Lung (tissue), 16 donors: ENCODE measurements around the gene INSC. TPM values are rescaled to one million over a fixed set of nuclear protein-coding genes. Genes with fewer than 3 reads are reported as not detected.
"Not testable (repeated sequence)": the region's sequence is repeated elsewhere in the genome, so short reads cannot be mapped to it uniquely, and the experiment has no call there.

Experiments
- ATAC-seq: fragments of 200-7000 bp; cut with Tn5 transposase; one replicate; pipeline ENCODE4 v1.9.1; 2020; ENCODE audit warnings: moderate number of reproducible peaks; ENCODE audit not compliant: insufficient read depth, low FRiP score
- DNase-seq, 3 donors: peaks; one replicate each; pipeline ENCODE4 v3.0.0-alpha.2; 2013 to 2017
- H3K27ac ChIP-seq, 2 donors: one replicate each; pipeline ENCODE4 v1.5.1; 2013; ENCODE audit warnings: mild to moderate bottlenecking in 2 of 2, moderate library complexity in 2 of 2, control low read depth in 1 of 2, inconsistent platforms in 1 of 2, low read depth in 1 of 2, low read length in 1 of 2
- H3K27me3 ChIP-seq, 3 donors: one replicate each; pipeline ENCODE4 v1.5.1; 2013; ENCODE audit warnings: low read length in 2 of 3; ENCODE audit not compliant: control insufficient read depth in 3 of 3, insufficient read depth in 3 of 3
- H3K36me3 ChIP-seq, 4 donors: one replicate each; pipeline ENCODE4 v1.5.1; 2013; ENCODE audit warnings: low read length in 4 of 4, mild to moderate bottlenecking in 1 of 4, moderate library complexity in 1 of 4; ENCODE audit not compliant: control insufficient read depth in 4 of 4, insufficient read depth in 4 of 4
- H3K4me1 ChIP-seq, 5 donors: one replicate each; pipeline ENCODE4 v1.5.1; 2013; ENCODE audit warnings: low read length in 5 of 5, mild to moderate bottlenecking in 2 of 5, moderate library complexity in 1 of 5; ENCODE audit not compliant: control insufficient read depth in 5 of 5, insufficient read depth in 5 of 5
- H3K4me3 ChIP-seq: one replicate; pipeline ENCODE4 v1.5.1; 2013; ENCODE audit warnings: mild to moderate bottlenecking, control low read depth, moderate library complexity
- H3K9ac ChIP-seq, 2 donors: one replicate each; pipeline ENCODE4 v1.5.1; 2013; ENCODE audit warnings: low read length in 2 of 2, control low read depth in 1 of 2; ENCODE audit not compliant: insufficient read depth in 1 of 2
- H3K9me3 ChIP-seq, 4 donors: one replicate each; pipeline ENCODE4 v1.5.1; 2013; ENCODE audit warnings: low read length in 3 of 4, mild to moderate bottlenecking in 1 of 4, moderate library complexity in 1 of 4; ENCODE audit not compliant: control insufficient read depth in 4 of 4, insufficient read depth in 3 of 4
- CTCF ChIP-seq: IDR thresholded peaks from 2 replicates; pipeline ENCODE4 v1.5.1; 2012; ENCODE audit warnings: mild to moderate bottlenecking; ENCODE audit errors: control extremely low read depth, extremely low read depth
- WGBS, 2 donors: extraction: QIAGEN DNeasy Blood & Tissue Kit; methylation state at CpG; one replicate each; pipeline ENCODE4 v1.1.7; 2013; 5-methylcytosine and 5-hydroxymethylcytosine counted together
- long read RNA-seq, 5 donors: transcript quantifications; one replicate each; lab custom pipeline, GENCODE V29; 2026
- polyA plus RNA-seq, 2 donors: library from polyadenylated mRNA; stranded (reverse); fragments of 200-250 nt; gene quantifications; one replicate each; pipeline ENCODE4 v1.2.1, GENCODE V29; 2013
- total RNA-seq, 2 donors: library from RNA; depleted of rRNA in 1 of 2; stranded (reverse); fragments of >200 nt in 1 of 2; gene quantifications; one replicate each; pipeline ENCODE4 v1.2.1, GENCODE V29; 2014 to 2021
- donor health status: control.
- donor health status: control.
- donor health status: Bipolar disorder and iron deficiency.
- donor health status: healthy.
- donor health status: DM: yes; HTN: yes; CAD: no.

INSC gene
- total RNA-seq: under 1 TPM; 0.89 to 0.91 TPM
- polyA plus RNA-seq: under 1 TPM; 0.49 to 0.57 TPM
- long read RNA-seq, donor 1: 0 reads
- long read RNA-seq, donor 2: 0 reads
- long read RNA-seq, donor 3: 0 reads
- long read RNA-seq, donor 4: 0 reads
- long read RNA-seq, donor 5: 0 reads

GRCh38 chr11:15114501-15115475 is at the start of gene INSC:
Gene INSC (plus strand): TSS chr11:15114923. CDS start chr11:15149175, 34,252 bp downstream.
- Histone ChIP-seq H3K4me3 (no peak within 1 kb of the TSS), H3K27ac (no peak within 1 kb of the TSS), H3K9ac (no peak within 1 kb of the TSS), H3K36me3 (no peaks in the 10 kb centered on the region), H3K27me3 (peaks cover 0 to 8% (median 0%) of the 10 kb centered on the region in 3 donors), H3K4me1 (peaks cover 0 to 8% (median 0%) of the 10 kb centered on the region in 5 donors), H3K9me3 (peaks cover 0 to 1% (median 0%) of the 10 kb centered on the region in 4 donors)
- ATAC-seq (no peak), DNase-seq (peak; percentile 50 to 76 (median 72))
- 7% methylated on average over 50 of the region's 50 CpGs for WGBS, 2 donors
- no peak for TF ChIP-seq CTCF

- H3K9ac ChIP-seq, H3K4me3 ChIP-seq, DNase-seq, H3K27ac ChIP-seq, ATAC-seq, H3K36me3 ChIP-seq: not testable (repeated sequence)
- H3K9me3 ChIP-seq: peaks cover 0 to 12% (median 1%) of the 10 kb centered on the region in 4 donors
- H3K4me1 ChIP-seq: peaks cover 0 to 18% (median 9%) of the 10 kb centered on the region in 5 donors
- H3K27me3 ChIP-seq: peaks cover 12 to 19% (median 19%) of the 10 kb centered on the region in 3 donors
- 84 to 95% methylated on average over 7 of the region's 7 CpGs for WGBS, 2 donors
Measured at GRCh38 chr11:15069751-15070150, 45.0 kb upstream of the INSC start.

- WGBS, 2 donors: 92 to 93% methylated on average over 32 of the region's 32 CpGs
- Histone ChIP-seq H3K9ac (no peak overlapping the region), H3K4me3 (no peak overlapping the region), H3K27me3 (peaks cover 12 to 19% (median 19%) of the 10 kb centered on the region in 3 donors), H3K36me3 (no peaks in the 10 kb centered on the region), H3K9me3 (peaks cover 0 to 12% (median 1%) of the 10 kb centered on the region in 4 donors), H3K4me1 (peaks cover 0 to 19% (median 9%) of the 10 kb centered on the region in 5 donors), H3K27ac (no peak overlapping the region)
- ATAC-seq (no peak), DNase-seq (no peak)
- no peak for TF ChIP-seq CTCF
Measured at GRCh38 chr11:15071556-15072255, 43.0 kb upstream of the INSC start.
